Vagina (tissue), 2 donors: ENCODE measurements around the gene C7orf33.

Source experiments
- POLR2A ChIP-seq, 2 donors: fragments of 450-650 bp; IDR thresholded peaks; one replicate each; pipeline ENCODE4 v1.6.1; 2017; ENCODE audit warnings: antibody characterized with exemption in 2 of 2, mild to moderate bottlenecking in 2 of 2, moderate library complexity in 2 of 2
- TF ChIP-seq, protein P1 (sequence below), 3 experiments: fragments of 450-650 bp in 2 of 3; fragments of 200-600 bp in 1 of 3; sonication (generic) in 1 of 3; IDR thresholded peaks; one replicate each; pipeline ENCODE4 v1.5.1; 2017 to 2019; ENCODE audit warnings: antibody characterized with exemption in 3 of 3, mild to moderate bottlenecking in 2 of 3, moderate library complexity in 2 of 3

- no peak for TF ChIP-seq POLR2A (IDR thresholded peaks at IDR 0.05)
- TF ChIP-seq, protein P1, sequence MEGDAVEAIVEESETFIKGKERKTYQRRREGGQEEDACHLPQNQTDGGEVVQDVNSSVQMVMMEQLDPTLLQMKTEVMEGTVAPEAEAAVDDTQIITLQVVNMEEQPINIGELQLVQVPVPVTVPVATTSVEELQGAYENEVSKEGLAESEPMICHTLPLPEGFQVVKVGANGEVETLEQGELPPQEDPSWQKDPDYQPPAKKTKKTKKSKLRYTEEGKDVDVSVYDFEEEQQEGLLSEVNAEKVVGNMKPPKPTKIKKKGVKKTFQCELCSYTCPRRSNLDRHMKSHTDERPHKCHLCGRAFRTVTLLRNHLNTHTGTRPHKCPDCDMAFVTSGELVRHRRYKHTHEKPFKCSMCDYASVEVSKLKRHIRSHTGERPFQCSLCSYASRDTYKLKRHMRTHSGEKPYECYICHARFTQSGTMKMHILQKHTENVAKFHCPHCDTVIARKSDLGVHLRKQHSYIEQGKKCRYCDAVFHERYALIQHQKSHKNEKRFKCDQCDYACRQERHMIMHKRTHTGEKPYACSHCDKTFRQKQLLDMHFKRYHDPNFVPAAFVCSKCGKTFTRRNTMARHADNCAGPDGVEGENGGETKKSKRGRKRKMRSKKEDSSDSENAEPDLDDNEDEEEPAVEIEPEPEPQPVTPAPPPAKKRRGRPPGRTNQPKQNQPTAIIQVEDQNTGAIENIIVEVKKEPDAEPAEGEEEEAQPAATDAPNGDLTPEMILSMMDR (IDR thresholded peaks at IDR 0.05): no peak
Observed at GRCh38 chr7:148587076-148587475, 3.5 kb upstream of the C7orf33 start.
